ENCODE data around the gene BRD7. TPM values are rescaled to one million over a fixed set of nuclear protein-coding genes. Genes with fewer than 3 reads are reported as not detected.

The BRD7 gene
- total and polyA plus RNA-seq, 7 donors = 34.2 to 56.4 (median 52.0) TPM

DNA sequence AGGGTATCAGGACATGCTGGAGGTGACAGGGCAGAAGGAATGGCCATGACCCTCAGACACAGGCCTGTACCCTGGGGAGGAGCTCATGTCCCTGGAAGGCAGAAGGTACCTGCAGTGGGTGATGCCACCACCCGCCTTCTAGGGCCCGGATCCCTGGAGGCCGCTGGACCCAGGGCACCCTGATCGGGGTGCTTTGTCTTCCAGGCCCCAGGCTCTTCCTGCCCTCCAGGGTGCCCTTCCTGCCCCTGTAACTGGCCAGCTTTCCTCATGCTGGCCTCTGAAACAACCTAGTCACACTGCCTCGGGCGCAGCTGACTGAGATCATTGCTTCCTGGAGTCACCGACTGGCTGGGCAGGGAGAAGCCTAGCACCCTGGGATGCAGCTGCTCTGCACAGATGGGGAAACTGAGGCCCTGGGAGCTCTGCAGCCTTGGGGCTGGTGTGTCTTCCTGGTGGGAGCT, 96.6 kb downstream of the BRD7 start:
- no peak overlapping the region for H3K27ac ChIP-seq
- H3K36me3 ChIP-seq = no peaks in the 10 kb centered on the region
- TF ChIP-seq POLR2A (IDR thresholded peaks at IDR 0.05) (no peak), EP300 (IDR thresholded peaks at IDR 0.05) (no peak), POLR2AphosphoS5 (IDR thresholded peaks at IDR 0.05) (no peak)
- TF ChIP-seq, protein P1, sequence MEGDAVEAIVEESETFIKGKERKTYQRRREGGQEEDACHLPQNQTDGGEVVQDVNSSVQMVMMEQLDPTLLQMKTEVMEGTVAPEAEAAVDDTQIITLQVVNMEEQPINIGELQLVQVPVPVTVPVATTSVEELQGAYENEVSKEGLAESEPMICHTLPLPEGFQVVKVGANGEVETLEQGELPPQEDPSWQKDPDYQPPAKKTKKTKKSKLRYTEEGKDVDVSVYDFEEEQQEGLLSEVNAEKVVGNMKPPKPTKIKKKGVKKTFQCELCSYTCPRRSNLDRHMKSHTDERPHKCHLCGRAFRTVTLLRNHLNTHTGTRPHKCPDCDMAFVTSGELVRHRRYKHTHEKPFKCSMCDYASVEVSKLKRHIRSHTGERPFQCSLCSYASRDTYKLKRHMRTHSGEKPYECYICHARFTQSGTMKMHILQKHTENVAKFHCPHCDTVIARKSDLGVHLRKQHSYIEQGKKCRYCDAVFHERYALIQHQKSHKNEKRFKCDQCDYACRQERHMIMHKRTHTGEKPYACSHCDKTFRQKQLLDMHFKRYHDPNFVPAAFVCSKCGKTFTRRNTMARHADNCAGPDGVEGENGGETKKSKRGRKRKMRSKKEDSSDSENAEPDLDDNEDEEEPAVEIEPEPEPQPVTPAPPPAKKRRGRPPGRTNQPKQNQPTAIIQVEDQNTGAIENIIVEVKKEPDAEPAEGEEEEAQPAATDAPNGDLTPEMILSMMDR (IDR thresholded peaks at IDR 0.05) = no peak
- no peaks in the 10 kb centered on the region for H3K4me1 ChIP-seq
- peak; percentile 60 for DNase-seq
- 77 to 88% methylated on average over 7 of the region's 7 CpGs for WGBS, 2 donors
- H3K4me3 ChIP-seq = no peak overlapping the region
- intact Hi-C loops (cut with DNase I) = no loop called here
- no peaks in the 10 kb centered on the region for H3K27me3 ChIP-seq
- H3K9me3 ChIP-seq = no peaks in the 10 kb centered on the region

DNA sequence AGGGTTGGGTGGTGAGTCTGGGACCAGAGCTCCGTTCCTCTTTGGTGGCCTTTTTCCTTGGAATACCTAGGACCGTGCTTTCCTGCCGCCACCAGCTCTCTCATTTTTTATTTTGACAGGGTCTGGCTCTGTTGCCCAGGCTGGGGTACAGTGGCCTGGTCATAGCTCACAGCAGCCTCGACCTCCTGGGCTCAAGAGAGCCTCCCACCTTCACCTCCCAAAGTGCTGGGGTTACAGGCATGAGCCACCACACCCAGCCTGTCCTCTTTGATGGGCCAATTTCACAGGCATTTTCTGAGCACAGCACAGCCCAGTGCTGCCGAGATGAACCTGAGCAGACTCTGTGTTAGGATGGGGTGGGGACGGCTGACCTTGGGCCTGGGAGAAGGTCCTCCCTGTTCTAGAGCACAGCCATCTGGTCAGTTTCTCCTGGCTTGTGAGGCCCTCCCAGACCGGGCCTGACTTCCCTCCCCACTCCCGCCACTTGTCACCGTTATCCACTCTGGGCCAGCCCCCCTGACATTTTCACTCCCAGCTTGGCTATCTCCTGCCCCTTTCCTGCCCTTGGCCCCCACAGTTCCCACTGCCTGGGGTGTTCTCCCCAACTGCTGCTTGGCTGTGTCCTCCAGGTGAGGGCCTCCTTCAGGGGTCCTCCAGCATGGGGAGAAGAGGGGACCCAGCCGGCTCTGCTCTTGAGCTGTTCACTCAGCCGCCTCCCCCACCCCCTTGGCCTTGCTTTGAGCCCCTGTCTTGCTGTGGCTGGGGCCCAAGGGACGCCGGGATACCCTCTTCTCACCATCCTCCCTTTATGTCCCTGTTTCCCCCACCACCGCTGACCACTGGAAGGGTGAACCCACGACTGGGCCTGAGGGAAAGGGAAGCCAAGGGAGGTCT, 97.4 kb downstream of the BRD7 start:
- no peaks in the 10 kb centered on the region for H3K27me3 ChIP-seq
- H3K4me3 ChIP-seq = no peak overlapping the region
- H3K27ac ChIP-seq = no peak overlapping the region
- WGBS, 2 donors = 85% methylated on average over 15 of the region's 15 CpGs
- TF ChIP-seq POLR2A (IDR thresholded peaks at IDR 0.05) (no peak), POLR2AphosphoS5 (IDR thresholded peaks at IDR 0.05) (no peak), EP300 (IDR thresholded peaks at IDR 0.05) (no peak)
- H3K9me3 ChIP-seq = no peaks in the 10 kb centered on the region
- peak; percentile 58 for DNase-seq
- no peaks in the 10 kb centered on the region for H3K36me3 ChIP-seq
- intact Hi-C loops (cut with DNase I) = no loop called here
- H3K4me1 ChIP-seq = peaks cover 0 to 5% (median 3%) of the 10 kb centered on the region in 4 donors

DNA sequence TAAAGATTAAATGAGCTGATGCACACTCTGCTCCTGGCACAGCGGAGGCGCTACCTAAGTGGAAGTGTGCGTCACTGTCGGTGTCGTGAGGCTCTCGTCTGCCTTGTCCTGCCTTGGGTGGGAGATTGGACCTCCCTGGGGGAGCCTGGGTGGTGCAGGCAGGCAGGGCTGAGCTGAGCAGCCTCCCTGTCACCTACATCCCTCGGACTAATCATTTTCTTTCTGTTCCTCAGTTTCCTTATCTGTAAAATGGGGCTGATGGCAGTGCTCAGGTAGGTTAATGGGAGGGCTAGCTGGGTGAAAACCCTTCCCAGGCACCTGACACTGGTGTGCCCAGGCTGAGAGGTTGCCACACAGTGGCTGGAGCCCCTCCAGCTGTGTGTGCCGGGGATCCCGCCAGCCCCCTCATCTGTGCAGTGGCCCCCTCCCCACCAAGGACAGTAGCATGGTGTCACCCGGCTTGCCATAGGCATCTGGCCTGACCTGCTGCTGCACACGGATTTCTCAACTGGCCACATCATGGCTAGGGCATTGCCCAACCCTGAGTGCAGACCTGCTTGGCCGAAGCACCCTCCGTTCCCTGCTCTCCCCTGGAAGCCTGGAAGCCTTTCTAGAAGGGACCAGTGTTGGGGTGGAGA, 98.2 kb downstream of the BRD7 start:
- DNase-seq = peak; percentile 45
- intact Hi-C loops (cut with DNase I) = no loop called here
- Histone ChIP-seq H3K36me3 (no peaks in the 10 kb centered on the region), H3K9me3 (no peaks in the 10 kb centered on the region), H3K4me3 (no peak overlapping the region), H3K27me3 (no peaks in the 10 kb centered on the region), H3K27ac (no peak overlapping the region), H3K4me1 (peaks cover 0 to 11% (median 10%) of the 10 kb centered on the region in 4 donors)
- 93 to 95% methylated on average over 13 of the region's 13 CpGs for WGBS, 2 donors
- TF ChIP-seq, protein P1 (IDR thresholded peaks at IDR 0.05) = no peak
- TF ChIP-seq POLR2A (IDR thresholded peaks at IDR 0.05) = no peak
- TF ChIP-seq POLR2AphosphoS5 (IDR thresholded peaks at IDR 0.05) = no peak
- TF ChIP-seq EP300 (IDR thresholded peaks at IDR 0.05) = no peak

DNA sequence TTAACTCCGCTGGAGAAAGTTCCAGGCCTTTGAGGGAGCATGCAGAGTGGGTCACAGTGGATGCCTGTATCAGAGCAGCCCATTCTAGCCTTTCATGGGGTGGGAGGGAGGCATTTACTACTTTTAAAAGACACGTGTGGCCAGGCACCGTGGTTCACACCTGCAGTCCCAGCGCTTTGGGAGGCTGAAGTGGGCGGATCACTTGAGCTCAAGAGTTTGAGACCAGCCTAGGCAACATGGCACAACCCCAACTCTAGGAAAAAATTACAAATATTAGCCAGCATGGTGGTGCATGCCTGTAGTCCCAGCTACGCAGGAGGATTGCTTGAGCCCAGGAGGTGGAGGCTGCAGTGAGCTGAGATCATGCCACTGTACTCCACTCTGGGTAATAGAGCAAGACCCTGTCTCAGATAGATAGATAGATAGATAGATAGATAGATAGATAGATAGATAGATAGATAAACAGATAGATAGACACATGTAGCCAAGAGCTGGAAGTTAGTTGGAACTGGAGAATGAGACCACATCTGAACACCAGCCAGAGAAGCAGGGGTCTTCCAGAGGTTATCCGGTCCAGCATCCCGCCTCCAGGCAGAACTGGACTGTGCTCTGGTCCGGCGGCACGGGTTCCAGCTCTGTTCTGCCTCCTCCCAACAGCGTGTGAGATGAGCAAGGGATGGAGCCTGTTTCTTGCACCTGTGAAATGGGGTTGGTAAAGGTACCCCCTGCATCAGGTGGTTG, 98.8 kb downstream of the BRD7 start:
- intact Hi-C loops (cut with DNase I) = no loop called here

More for the DNA sequence above, 98.8 kb downstream of the BRD7 start:
- Histone ChIP-seq H3K27me3 (no peaks in the 10 kb centered on the region), H3K4me1 (peaks cover 0 to 11% (median 10%) of the 10 kb centered on the region in 4 donors), H3K9me3 (no peaks in the 10 kb centered on the region), H3K36me3 (no peaks in the 10 kb centered on the region), H3K4me3 (no peak overlapping the region), H3K27ac (no peak overlapping the region)
- DNase-seq = peak; percentile 29
- 83 to 90% methylated on average over 12 of the region's 12 CpGs for WGBS, 2 donors
- no peak for TF ChIP-seq POLR2AphosphoS5 (IDR thresholded peaks at IDR 0.05)
- no peak for TF ChIP-seq POLR2A (IDR thresholded peaks at IDR 0.05)
- TF ChIP-seq EP300 (IDR thresholded peaks at IDR 0.05) = no peak
- TF ChIP-seq, protein P1 (IDR thresholded peaks at IDR 0.05) = no peak

All from sigmoid colon (tissue), 7 donors.